NCI-H146 (cell line): ENCODE results near the gene CETP.
"Not testable (repeated sequence)": the region's sequence is repeated elsewhere in the genome, so short reads cannot be mapped to it uniquely, and the experiment has no call there.

Source experiments
- DNase-seq: peaks from one replicate; lab custom pipeline; 2025; lab: John Stamatoyannopoulos, UW

The CETP gene

GRCh38 chr16:56998861-56999260 is 37.1 kb downstream of the CETP start:
- no peak for DNase-seq

GRCh38 chr16:56999409-57000270 is 37.9 kb downstream of the CETP start:
- DNase-seq, result no peak

GRCh38 chr16:57000271-57001025 is 38.7 kb downstream of the CETP start:
- DNase-seq, result no peak

DNA sequence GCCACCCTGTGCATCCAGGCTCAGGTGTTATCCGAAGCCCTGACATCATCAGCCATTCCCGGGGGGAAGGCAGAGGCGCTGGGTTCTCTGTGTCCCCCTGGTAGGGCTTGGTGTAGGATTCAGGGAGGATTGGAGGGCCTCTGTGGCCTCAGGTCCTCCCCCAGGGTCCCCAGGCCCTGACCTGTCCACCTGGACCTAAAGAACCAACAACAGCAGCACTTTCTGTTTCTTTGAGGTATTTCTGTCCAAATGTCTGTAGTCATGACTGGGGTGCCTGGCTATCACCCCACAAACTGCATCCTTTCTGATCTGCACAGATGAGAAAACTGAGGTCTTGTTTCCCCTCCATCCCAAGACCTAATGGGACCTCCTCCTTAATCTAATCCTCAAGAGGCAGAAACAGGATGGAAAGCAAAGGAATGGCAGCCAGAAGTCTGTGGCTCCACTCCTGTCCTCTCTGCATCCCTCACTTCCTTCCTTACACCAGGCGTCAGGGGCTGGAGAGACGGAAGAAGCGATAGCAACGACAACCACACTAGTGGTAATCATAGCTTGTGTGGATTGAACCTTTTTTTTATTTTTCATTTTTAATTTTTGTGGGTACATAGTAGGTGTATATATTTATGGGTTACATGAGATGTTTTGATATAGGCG is 39.4 kb downstream of the CETP start:
- no peak for DNase-seq

DNA sequence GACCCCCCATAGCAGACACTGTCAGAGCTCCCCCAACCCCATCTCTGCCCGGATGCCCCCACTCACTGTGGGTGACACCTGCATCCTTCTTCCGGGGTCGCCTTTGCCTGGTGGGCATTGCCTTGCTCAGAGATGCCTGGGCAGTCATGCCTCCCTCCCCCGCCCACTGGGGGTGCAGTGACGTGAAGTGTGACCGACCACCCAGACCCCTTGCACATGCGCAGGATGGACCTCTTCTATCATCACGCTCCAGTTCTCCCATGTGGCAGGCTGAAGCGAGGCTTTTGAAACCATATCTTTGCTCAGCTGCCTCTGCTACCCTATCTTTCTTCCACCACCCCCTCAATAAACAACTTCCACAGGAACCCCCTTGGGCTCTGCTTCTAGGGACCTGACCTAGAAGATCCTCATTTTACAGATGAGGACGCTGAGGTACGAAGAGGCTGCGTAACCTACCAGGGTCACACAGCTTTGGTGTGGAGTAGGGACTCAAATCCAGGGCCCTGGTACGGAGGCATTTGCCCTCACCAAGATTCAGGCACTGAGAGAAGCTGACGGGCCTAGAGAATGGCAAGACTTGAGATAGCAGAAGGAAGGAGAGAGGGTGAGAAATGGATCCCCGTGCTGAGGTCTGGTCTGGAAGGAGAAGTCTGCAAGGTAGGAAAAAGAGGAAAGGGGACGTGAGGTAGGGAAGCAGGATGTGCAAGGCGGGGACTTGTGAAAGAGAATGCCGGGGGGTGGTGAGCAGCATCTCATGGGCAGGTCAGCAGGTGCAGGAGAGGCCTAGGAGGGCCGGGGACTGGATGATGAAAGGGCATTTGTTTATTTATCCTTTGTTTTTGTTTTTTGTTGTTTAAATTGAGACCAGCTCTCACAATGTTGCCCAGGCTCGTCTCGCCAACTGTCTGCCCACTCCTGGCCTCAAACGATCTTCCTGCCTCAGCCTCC is 42.0 kb downstream of the CETP start:
- DNase-seq, result no peak

DNA sequence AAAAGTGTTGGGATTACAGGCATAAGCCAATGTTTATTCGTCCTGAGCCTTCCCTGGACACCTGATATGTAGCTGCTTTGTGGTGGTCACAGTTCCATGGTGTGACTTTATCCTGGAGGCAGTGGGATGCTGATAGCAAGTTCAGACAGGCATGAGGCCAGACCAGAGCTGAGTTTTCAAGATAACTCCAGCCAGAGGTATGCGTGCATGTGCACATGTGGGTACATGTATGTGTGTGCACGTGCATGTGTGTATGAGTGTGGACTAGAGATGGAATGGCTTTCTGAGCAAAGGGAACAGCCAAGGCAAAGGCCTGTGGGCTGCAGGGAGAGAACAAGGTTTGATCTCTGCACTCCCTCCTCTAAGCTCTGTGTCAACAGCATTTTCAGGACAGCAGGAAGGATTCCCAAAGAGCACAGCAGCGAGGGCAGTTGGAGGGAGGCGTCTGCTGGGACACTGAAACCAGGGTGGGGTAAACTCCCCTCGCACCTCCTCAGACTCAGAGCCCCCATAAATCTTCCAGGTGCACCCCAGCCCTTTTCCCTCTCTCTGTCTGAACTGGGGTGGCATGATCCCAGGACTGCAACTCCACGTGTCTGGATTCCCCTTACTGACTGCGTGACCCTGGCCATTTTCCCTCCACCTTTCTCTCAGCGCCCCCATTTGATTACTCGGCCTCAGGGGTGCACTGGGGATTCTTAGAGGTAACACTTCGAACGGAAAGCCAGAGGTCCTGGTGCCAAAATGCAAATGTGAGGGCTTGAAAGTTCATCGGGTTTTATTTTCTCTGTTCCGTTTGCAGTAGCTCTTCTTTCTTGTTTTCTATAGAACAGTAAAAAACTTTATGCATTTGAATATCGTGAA is 42.9 kb downstream of the CETP start:
- DNase-seq, result no peak

DNA sequence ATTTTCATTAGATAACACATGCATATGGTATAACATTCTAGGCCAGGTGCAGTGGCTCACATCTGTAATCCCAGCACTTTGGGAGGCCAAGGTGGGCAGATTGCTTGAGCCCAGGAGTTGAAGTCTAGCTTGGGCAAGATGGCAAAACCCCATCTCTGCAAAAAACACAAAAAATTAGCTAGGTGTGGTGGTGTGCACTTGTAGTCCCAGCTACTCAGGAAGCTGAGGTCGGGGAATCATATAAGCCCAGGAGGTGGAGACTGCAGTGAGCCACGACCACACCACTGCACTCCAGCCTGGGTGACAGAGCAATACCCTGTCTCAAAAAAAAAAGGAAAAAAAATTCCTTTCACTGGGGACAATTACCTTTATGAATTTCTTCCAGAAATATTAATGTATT is 43.8 kb downstream of the CETP start:
- DNase-seq, result not testable (repeated sequence)

- DNase-seq, result no peak
Measured at GRCh38 chr16:57007050-57007449, 45.3 kb downstream of the CETP start.

- DNase-seq, result no peak
Measured at GRCh38 chr16:57007530-57007929, 45.8 kb downstream of the CETP start.

DNA sequence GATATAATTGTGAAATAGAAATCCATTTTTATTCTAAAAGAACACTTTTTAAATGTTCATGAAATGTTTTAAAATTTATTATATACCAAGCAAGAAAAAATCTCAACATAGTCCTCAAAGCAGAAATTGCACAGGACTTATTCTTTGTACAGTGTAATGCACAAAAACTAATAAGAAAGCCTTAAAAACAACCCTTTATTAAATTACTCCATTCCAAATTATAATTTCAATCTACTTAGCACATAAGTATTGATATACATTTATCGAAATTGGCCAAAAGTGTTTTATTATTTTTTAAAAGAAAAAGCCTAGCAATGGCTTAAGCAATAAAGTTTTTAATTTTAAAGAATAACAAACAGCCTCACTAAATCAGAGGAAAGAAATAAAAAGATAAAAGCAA is 46.7 kb downstream of the CETP start:
- DNase-seq, result no peak

DNA sequence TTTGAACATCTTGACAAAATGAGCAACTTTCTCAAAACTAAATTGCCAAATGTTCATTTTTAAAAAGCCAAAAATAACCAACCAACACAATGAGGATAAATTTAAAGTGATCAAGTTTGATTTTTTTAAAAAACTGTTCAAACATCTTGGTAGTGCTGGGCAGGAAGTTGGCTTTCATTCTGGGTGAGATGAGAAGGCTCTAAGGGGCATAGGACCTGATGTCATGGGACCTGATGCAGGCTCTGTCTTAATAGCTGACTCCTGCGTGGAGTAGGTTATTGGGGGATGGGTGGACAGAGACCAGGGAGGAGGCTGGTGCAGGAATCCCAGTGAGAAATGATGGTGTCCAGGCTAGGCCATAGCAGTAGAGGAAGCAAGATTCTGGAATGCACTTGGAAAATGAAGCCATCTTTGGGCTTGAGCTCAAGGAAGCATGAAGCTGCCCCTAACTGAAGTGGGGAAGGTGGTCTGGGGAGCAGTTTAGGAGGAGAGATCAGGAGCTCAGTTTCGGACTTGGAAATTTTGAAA is 48.0 kb downstream of the CETP start:
- DNase-seq, result no peak

GRCh38 chr16:57012353-57012752 is 50.6 kb downstream of the CETP start:
- no peak for DNase-seq

- DNase-seq, result no peak
Measured at GRCh38 chr16:57013229-57013628, 51.5 kb downstream of the CETP start.

DNA sequence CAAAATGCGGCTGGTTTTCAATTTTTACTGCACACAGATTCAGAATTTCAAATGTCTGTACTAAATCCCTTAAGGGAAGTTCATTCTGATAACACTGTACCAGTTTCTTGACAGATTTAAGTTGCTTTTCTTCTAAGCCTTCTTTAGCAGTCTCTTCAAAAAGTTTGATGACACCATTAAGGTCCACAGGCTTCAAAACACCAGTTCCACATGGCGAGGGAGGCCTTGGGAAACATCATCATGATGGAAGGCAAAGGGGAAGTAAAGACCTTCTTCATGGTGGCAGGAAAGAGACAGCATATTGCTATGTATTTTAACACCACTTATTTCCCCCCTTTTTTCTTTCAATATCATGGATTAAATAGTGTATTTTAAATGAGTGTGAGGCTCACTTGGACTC is 52.2 kb downstream of the CETP start:
- DNase-seq, result no peak

DNA sequence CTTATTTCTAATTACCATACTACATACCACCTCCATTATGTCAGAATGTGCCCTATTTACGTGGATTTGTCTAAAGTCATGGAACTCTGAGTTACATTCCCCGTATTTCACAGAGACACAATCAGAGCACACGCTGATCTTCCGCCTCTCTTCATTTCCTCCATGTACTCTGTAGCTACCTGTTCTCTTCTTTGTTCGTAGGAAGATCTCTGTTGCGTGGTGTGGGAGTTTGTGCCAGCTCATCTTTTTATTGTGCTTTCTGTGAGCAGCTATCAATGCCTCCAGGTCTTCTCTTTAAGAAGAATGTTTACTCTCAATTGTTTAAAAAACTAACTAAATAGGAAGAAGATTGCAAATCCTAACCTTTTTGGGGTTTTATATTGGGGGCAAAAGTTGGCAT is 54.6 kb downstream of the CETP start:
- no peak for DNase-seq

- DNase-seq, result no peak
Measured at GRCh38 chr16:57016831-57017230, 55.1 kb downstream of the CETP start.

GRCh38 chr16:57017251-57017650 is 55.5 kb downstream of the CETP start:
- no peak for DNase-seq

DNA sequence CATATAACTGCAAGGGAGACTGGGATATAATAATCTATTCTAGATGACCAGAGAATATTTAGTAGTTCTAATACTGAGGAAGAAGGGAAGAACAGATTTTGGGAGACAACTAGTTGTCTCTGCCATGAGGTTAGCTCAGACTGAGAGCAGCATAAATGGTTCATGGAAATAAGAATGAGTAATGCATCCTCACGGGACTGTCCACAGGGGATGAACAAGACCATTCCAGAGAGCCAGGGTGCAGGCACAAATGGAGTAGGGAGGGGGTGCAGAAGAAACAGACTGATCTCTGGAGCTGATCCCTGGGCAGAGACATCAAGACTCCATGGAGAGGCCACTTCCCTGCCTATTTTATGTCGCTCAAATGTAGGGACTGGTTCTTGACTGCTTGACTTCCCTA is 58.0 kb downstream of the CETP start:
- DNase-seq, result no peak

DNA sequence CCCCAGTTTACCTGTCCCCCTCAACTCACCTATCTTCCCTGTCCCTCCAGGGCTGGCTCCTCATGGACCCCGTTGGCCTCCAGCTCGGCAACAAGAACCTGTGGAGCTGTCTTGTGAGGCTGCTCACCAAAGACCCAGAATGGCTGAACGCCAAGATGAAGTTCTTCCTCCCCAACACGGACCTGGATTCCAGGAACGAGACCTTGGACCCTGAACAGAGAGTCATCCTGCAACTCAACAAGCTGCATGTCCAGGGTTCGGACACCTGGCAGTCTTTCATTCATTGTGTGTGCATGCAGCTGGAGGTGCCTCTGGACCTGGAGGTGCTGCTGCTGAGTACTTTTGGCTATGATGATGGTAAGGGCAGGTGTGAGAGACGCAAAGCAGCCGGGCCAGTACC is 58.9 kb downstream of the CETP start:
- no peak for DNase-seq

GRCh38 chr16:57021757-57022156 is 60.0 kb downstream of the CETP start:
- DNase-seq, result no peak

- DNase-seq, result no peak
Measured at GRCh38 chr16:57022445-57022844, 60.7 kb downstream of the CETP start.
